IMR-90 (cell line): ENCODE measurements around the gene NIPAL1. TPM values are rescaled to one million over a fixed set of nuclear protein-coding genes. Genes with fewer than 3 reads are reported as not detected.

Experiments used
- ATAC-seq: fragments of 200-7000 bp; cut with Tn5 transposase; 2 replicates; pipeline ENCODE4 v1.9.1; 2020; ENCODE audit warnings: low read depth, mild to moderate bottlenecking, moderate library complexity
- BruUV-seq: library from RNA; stranded (reverse); fragments of 400-500 nt; replicated peaks from 2 replicates; lab custom pipeline; 2021; lab: Mats Ljungman, UMichigan
- CTCF ChIA-PET: fragments of 300-600 bp; formaldehyde crosslinking; extraction: SDS; loops from one replicate; lab custom pipeline; 2021; ENCODE audit warnings: antibody characterized with exemption; lab: Yijun Ruan, JAX
- POLR2A ChIA-PET: fragments of 300-600 bp; sonication (Branson Sonifier 250); formaldehyde crosslinking; loops from one replicate; lab custom pipeline; 2022; ENCODE audit warnings: antibody characterized with exemption; ENCODE audit not compliant: unreplicated experiment; lab: Charles Lee
- DNase-seq: peaks from one replicate; pipeline ENCODE4 v3.0.0; 2013
- H2AFZ ChIP-seq: replicated peaks from 2 replicates; pipeline ENCODE3; 2013; ENCODE audit warnings: low read length, mild to moderate bottlenecking; ENCODE audit not compliant: poor library complexity
- H2AK5ac ChIP-seq: 2 replicates; pipeline ENCODE4 v1.6.1; 2013; ENCODE audit warnings: low read depth, low read length, inconsistent platforms
- H2AK9ac ChIP-seq: replicated peaks from 2 replicates; pipeline ENCODE3; 2013; ENCODE audit warnings: mild to moderate bottlenecking, low read depth, low read length, moderate library complexity; ENCODE audit not compliant: poor library complexity
- H2BK120ac ChIP-seq: 2 replicates; pipeline ENCODE4 v1.6.1; 2013; ENCODE audit warnings: low read depth, low read length, inconsistent platforms
- H2BK15ac ChIP-seq: 3 replicates; pipeline ENCODE4 v1.6.1; 2013; ENCODE audit warnings: low read depth, low read length, inconsistent platforms
- H2BK20ac ChIP-seq: 2 replicates; pipeline ENCODE4 v1.6.1; 2013; ENCODE audit warnings: low read depth, mild to moderate bottlenecking, inconsistent platforms, low read length, moderate library complexity
- H2BK5ac ChIP-seq: 2 replicates; pipeline ENCODE4 v1.6.1; 2013; ENCODE audit warnings: mild to moderate bottlenecking, low read depth, low read length, inconsistent platforms; ENCODE audit not compliant: poor library complexity, severe bottlenecking
- H3K14ac ChIP-seq: replicated peaks from 2 replicates; pipeline ENCODE4 v1.6.1; 2013; ENCODE audit warnings: low read depth, low read length, inconsistent platforms
- H3K18ac ChIP-seq: 2 replicates; pipeline ENCODE4 v1.6.1; 2013; ENCODE audit warnings: low read depth, low read length, control low read depth
- H3K23ac ChIP-seq: 2 replicates; pipeline ENCODE4 v1.6.1; 2013; ENCODE audit warnings: low read depth, low read length, inconsistent platforms
- H3K27ac ChIP-seq: 2 replicates; pipeline ENCODE4 v1.5.1; 2013; ENCODE audit warnings: mild to moderate bottlenecking, control low read depth, low read length; ENCODE audit not compliant: insufficient read depth
- H3K27me3 ChIP-seq: 2 replicates; pipeline ENCODE4 v1.6.1; 2013; ENCODE audit warnings: low read length; ENCODE audit not compliant: control insufficient read depth, insufficient read depth
- H3K36me3 ChIP-seq: 2 replicates; pipeline ENCODE4 v1.6.1; 2013; ENCODE audit warnings: low read length, mixed read lengths; ENCODE audit not compliant: control insufficient read depth, insufficient read depth
- H3K4ac ChIP-seq: 2 replicates; pipeline ENCODE4 v1.6.1; 2013; ENCODE audit warnings: low read depth, low read length, inconsistent platforms
- H3K4me1 ChIP-seq: 2 replicates; pipeline ENCODE4 v1.6.1; 2013; ENCODE audit warnings: low read length, mixed read lengths; ENCODE audit not compliant: control insufficient read depth, insufficient read depth
- H3K4me2 ChIP-seq: 2 replicates; pipeline ENCODE4 v1.6.1; 2013; ENCODE audit warnings: low read depth, mild to moderate bottlenecking, control low read depth, low read length, moderate library complexity
- H3K4me3 ChIP-seq: 2 replicates; pipeline ENCODE4 v1.5.1; 2013; ENCODE audit warnings: low read depth, mild to moderate bottlenecking, control low read depth, low read length, moderate library complexity; ENCODE audit not compliant: insufficient read depth
- H3K56ac ChIP-seq: 2 replicates; pipeline ENCODE4 v1.6.1; 2013; ENCODE audit warnings: low read length, inconsistent platforms; ENCODE audit not compliant: insufficient read depth; ENCODE audit errors: extremely low read depth
- H3K79me1 ChIP-seq, 2 experiments: 2 replicates each; pipeline ENCODE4 v1.6.1; 2013; ENCODE audit warnings: low read length in 2 of 2, inconsistent platforms in 1 of 2, low read depth in 1 of 2
- H3K9ac ChIP-seq: 2 replicates; pipeline ENCODE4 v1.6.1; 2013; ENCODE audit warnings: low read depth, low read length, control low read depth
- H3K9me1 ChIP-seq: 2 replicates; pipeline ENCODE4 v1.6.1; 2013; ENCODE audit warnings: low read length, inconsistent platforms; ENCODE audit not compliant: insufficient read depth
- H3K9me3 ChIP-seq: 2 replicates; pipeline ENCODE4 v1.6.1; 2013; ENCODE audit warnings: low read length; ENCODE audit not compliant: control insufficient read depth, insufficient read depth
- H4K20me1 ChIP-seq: 2 replicates; pipeline ENCODE4 v1.6.1; 2013; ENCODE audit warnings: low read length, inconsistent platforms; ENCODE audit not compliant: insufficient read depth
- H4K5ac ChIP-seq: 2 replicates; pipeline ENCODE4 v1.6.1; 2013; ENCODE audit warnings: mild to moderate bottlenecking, low read depth, low read length, control low read depth
- H4K8ac ChIP-seq, 2 experiments: 2 replicates each; pipeline ENCODE4 v1.6.1; 2013; ENCODE audit warnings: low read depth in 2 of 2, low read length in 2 of 2, control low read depth in 1 of 2, inconsistent platforms in 1 of 2
- H4K91ac ChIP-seq: 2 replicates; pipeline ENCODE4 v1.6.1; 2013; ENCODE audit warnings: low read depth, low read length, inconsistent platforms; ENCODE audit not compliant: insufficient read depth
- BHLHE40 ChIP-seq: fragments of 150-350 bp; IDR thresholded peaks from 2 replicates; pipeline ENCODE4 v1.6.1; 2016; ENCODE audit warnings: mild to moderate bottlenecking, low read depth, low read length
- MAFK ChIP-seq: IDR thresholded peaks from 2 replicates; pipeline ENCODE4 v1.6.1; 2012; ENCODE audit warnings: low read depth, low read length, improper control_type of control experiment
- NFE2L2 ChIP-seq: fragments of 150-350 bp; IDR thresholded peaks from 2 replicates; pipeline ENCODE4 v1.6.1; 2016; ENCODE audit warnings: low read depth, mild to moderate bottlenecking, low read length
- POLR2A ChIP-seq: IDR thresholded peaks from 2 replicates; pipeline ENCODE4 v1.6.1; 2012; ENCODE audit warnings: mild to moderate bottlenecking, low read depth, low read length
- RAD21 ChIP-seq: IDR thresholded peaks from 2 replicates; pipeline ENCODE4 v1.6.1; 2012; ENCODE audit warnings: low read length, improper control_type of control experiment
- RCOR1 ChIP-seq: IDR thresholded peaks from 2 replicates; pipeline ENCODE4 v1.6.1; 2012; ENCODE audit warnings: mild to moderate bottlenecking, low read length, improper control_type of control experiment; ENCODE audit not compliant: insufficient replicate concordance
- WGBS, 2 experiments: methylation state at CpG; one replicate each; pipeline versions ENCODE4 v1.1.5 to v1.1.7; 2013; ENCODE audit warnings: missing lambda C conversion rate in 2 of 2; ENCODE audit not compliant: insufficient read length in 1 of 2; ENCODE audit errors: extremely low coverage in 2 of 2; 5-methylcytosine and 5-hydroxymethylcytosine counted together
- dilution Hi-C: fragments of 300-500 bp; cut with HindIII; formaldehyde crosslinking; loops from one replicate; pipeline ENCODE4 v1.14.3; 2018; ENCODE audit warnings: low sequenced_read_pairs; ENCODE audit not compliant: unreplicated experiment
- in situ Hi-C: fragments of 300-500 bp; cut with MboI; formaldehyde crosslinking; loops from 3 replicates; pipeline ENCODE4 v1.14.3; 2019; ENCODE audit warnings: low sequenced_read_pairs, inconsistent platforms, mixed read lengths
- intact Hi-C: fragments of 100-400 bp; cut with micrococcal nuclease; formaldehyde crosslinking; loops from 2 replicates; pipeline ENCODE4 v1.10.0; 2022
- polyA plus RNA-seq, 3 experiments: library from polyadenylated mRNA; depleted of rRNA; stranded (reverse); fragments of >200 nt; gene quantifications; 2 replicates each; pipeline ENCODE4 v1.2.3, GENCODE V29; 2012; ENCODE audit warnings: low replicate concordance in 1 of 3
- total RNA-seq: library from RNA; depleted of rRNA; stranded (reverse); fragments of >200 nt; gene quantifications from 2 replicates; pipeline ENCODE4 v1.2.3, GENCODE V29; 2012
- TF ChIP-seq, protein P1 (sequence below): fragments of 150-350 bp; IDR thresholded peaks from 2 replicates; pipeline ENCODE4 v1.6.1; 2017; ENCODE audit warnings: mild to moderate bottlenecking, antibody characterized with exemption, low read length, low read depth

NIPAL1 gene
- total and polyA plus RNA-seq, 2 of the 4 experiments (the other 2 are of a cell fraction) = 0.89 to 1.1 TPM

DNA sequence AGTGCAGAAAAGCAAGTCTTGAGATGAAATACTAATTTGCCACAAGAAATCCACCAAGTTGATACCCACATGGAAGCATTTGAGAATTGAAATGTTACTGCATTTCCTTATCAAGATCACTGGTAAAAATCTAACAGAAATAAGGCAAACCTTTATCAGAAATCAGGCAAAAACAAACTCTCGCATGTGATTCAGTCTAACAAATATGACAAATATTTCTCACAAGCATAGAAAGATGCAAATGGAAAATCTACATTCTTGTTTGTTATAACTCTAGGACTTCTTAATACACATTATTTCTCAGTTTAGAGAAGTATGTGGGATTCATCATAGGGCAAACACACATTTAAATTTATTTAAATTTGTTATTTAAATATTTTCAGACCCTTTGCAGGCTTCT, 64.6 kb downstream of the NIPAL1 start:
- no peaks in the 10 kb centered on the region for H3K4me1 ChIP-seq
- no peaks in the 10 kb centered on the region for H3K9me1 ChIP-seq
- H3K18ac ChIP-seq = no peak overlapping the region
- no peak overlapping the region for H3K4me3 ChIP-seq
- H3K79me1 ChIP-seq = no peaks in the 10 kb centered on the region
- H2AFZ ChIP-seq = no peak overlapping the region
- peak; percentile 48 for ATAC-seq
- no CpG with 5 or more reads among the region's 1 CpG for WGBS, 2 experiments
- no peak overlapping the region for H3K9ac ChIP-seq
- no peak for TF ChIP-seq RCOR1
- TF ChIP-seq BHLHE40 = no peak
- TF ChIP-seq, protein P1, sequence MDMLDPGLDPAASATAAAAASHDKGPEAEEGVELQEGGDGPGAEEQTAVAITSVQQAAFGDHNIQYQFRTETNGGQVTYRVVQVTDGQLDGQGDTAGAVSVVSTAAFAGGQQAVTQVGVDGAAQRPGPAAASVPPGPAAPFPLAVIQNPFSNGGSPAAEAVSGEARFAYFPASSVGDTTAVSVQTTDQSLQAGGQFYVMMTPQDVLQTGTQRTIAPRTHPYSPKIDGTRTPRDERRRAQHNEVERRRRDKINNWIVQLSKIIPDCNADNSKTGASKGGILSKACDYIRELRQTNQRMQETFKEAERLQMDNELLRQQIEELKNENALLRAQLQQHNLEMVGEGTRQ = no peak
- no peak for TF ChIP-seq RAD21
- TF ChIP-seq MAFK = no peak
- TF ChIP-seq POLR2A = no peak
- TF ChIP-seq NFE2L2 = no peak
- no peak overlapping the region for H3K23ac ChIP-seq
- POLR2A ChIA-PET = no interaction called here
- no peak overlapping the region for H3K27ac ChIP-seq
- no peak overlapping the region for H4K5ac ChIP-seq
- DNase-seq = peak; percentile 4
- no peak overlapping the region for H4K91ac ChIP-seq
- in situ Hi-C loops (loop anchor here (10.0 kb wide), 1 partner anchor 396 kb away; no protein-coding TSS in a partner anchor), intact Hi-C loops (loop anchor here (5.0 kb wide), 1 partner anchor 44 kb away; no protein-coding TSS in a partner anchor), dilution Hi-C loops (no loop called here)
- H3K27me3 ChIP-seq = no peaks in the 10 kb centered on the region; the same call in none of the 2 replicates
- no peaks in the 10 kb centered on the region for H3K9me3 ChIP-seq
- no peak overlapping the region for H2BK120ac ChIP-seq
- no peak overlapping the region for H2BK20ac ChIP-seq
- H3K56ac ChIP-seq = no peak overlapping the region
- H2BK15ac ChIP-seq = no peak overlapping the region
- CTCF ChIA-PET = no interaction called here
- H4K8ac ChIP-seq = no peak overlapping the region
- H3K14ac ChIP-seq = no peak overlapping the region
- H3K4ac ChIP-seq = no peak overlapping the region
- no peak overlapping the region for H2AK5ac ChIP-seq
- BruUV-seq = no TSS peak
- H4K20me1 ChIP-seq = no peaks in the 10 kb centered on the region
- H3K36me3 ChIP-seq = no peaks in the 10 kb centered on the region
- no peak overlapping the region for H2BK5ac ChIP-seq
- H2AK9ac ChIP-seq = no peak overlapping the region
- H3K4me2 ChIP-seq = no peak overlapping the region
